K562 (cell line): Measurements from ENCODE around the gene ATP6V1G2. TPM values are rescaled to one million over a fixed set of nuclear protein-coding genes. Genes with fewer than 3 reads are reported as not detected.
A peak's percentile ranks its signal among the peaks of the same experiment; 100 is the strongest.

Experiments used
- ATAC-seq: fragments of 200-7000 bp; cut with Tn5 transposase; 3 replicates; pipeline ENCODE4 v1.9.1; 2020; ENCODE audit warnings: moderate library complexity
- BruUV-seq: library from RNA; stranded (reverse); fragments of 400-500 nt; replicated peaks from 2 replicates; lab custom pipeline; 2021; lab: Mats Ljungman, UMichigan
- CTCF ChIA-PET: fragments of 300-600 bp; formaldehyde crosslinking; extraction: SDS; loops from one replicate; lab custom pipeline; 2021; ENCODE audit warnings: low intra/inter-chr PET ratio; lab: Yijun Ruan, JAX
- POLR2A ChIA-PET: fragments of 300-600, 350-650 bp; sonication (Branson Sonifier 250); formaldehyde crosslinking; extraction: SDS; loops from one replicate; lab custom pipeline; 2021; ENCODE audit warnings: antibody characterized with exemption, inconsistent platforms; lab: Yijun Ruan, JAX
- DNase-seq, 4 experiments: peaks; one replicate each; pipeline versions ENCODE4 v3.0.0 to v3.0.0-alpha.2; 2011 to 2018; ENCODE audit warnings: low spot score in 3 of 4, mixed read lengths in 3 of 4; ENCODE audit errors: extremely low read depth in 1 of 4
- FAIRE-seq: peaks from 2 replicates; lab custom pipeline; 2011; peaks lifted over from hg19 to GRCh38; lab: Jason Lieb, UNC
- H2AFZ ChIP-seq: 2 replicates; pipeline ENCODE4 v1.6.0; 2011; ENCODE audit warnings: low read depth, low read length, control low read depth, inconsistent platforms
- H3K27ac ChIP-seq: fragments of 200-600 bp; 3 replicates; pipeline ENCODE4 v1.8.0; 2011; ENCODE audit warnings: low read depth, mild to moderate bottlenecking, control low read depth, inconsistent platforms, low read length, moderate library complexity, mixed read lengths; ENCODE audit errors: extremely low read depth
- H3K27me3 ChIP-seq, 2 experiments: fragments of 300-600 bp in 1 of 2; 2 replicates in 1 of 2; 3 replicates in 1 of 2; pipeline versions ENCODE4 v1.6.0 to v1.8.0; 2011; ENCODE audit warnings: inconsistent platforms in 2 of 2, low read length in 2 of 2, mild to moderate bottlenecking in 1 of 2, mixed read lengths in 1 of 2, moderate library complexity in 1 of 2; ENCODE audit not compliant: control insufficient read depth in 2 of 2, insufficient read depth in 2 of 2
- H3K36me3 ChIP-seq: fragments of 300-600 bp; 3 replicates; pipeline ENCODE4 v1.8.0; 2011; ENCODE audit warnings: mild to moderate bottlenecking, low read length, inconsistent platforms; ENCODE audit not compliant: control insufficient read depth, insufficient read depth
- H3K4me1 ChIP-seq, 2 experiments: fragments of 200-600 bp in 1 of 2; replicated peaks in 1 of 2; 2 replicates in 1 of 2; 3 replicates in 1 of 2; pipeline versions ENCODE4 v1.5.1 to v1.8.0; 2011; ENCODE audit warnings: inconsistent platforms in 2 of 2, low read length in 2 of 2, mild to moderate bottlenecking in 1 of 2, mixed read lengths in 1 of 2, moderate library complexity in 1 of 2; ENCODE audit not compliant: control insufficient read depth in 2 of 2, insufficient read depth in 2 of 2
- H3K4me2 ChIP-seq: 2 replicates; pipeline ENCODE4 v1.6.1; 2011; ENCODE audit warnings: low read length, control low read depth, inconsistent platforms, mixed read lengths; ENCODE audit not compliant: insufficient read depth
- H3K4me3 ChIP-seq: fragments of 200-600 bp; sonication (generic), shearing (Covaris generic); 2 replicates; pipeline ENCODE4 v1.5.1; 2016; ENCODE audit warnings: control low read depth, inconsistent platforms
- H3K79me2 ChIP-seq: fragments of 200-600 bp; 3 replicates; pipeline ENCODE4 v1.8.0; 2011; ENCODE audit warnings: low read length, inconsistent platforms; ENCODE audit not compliant: control insufficient read depth, insufficient read depth
- H3K9ac ChIP-seq, 2 experiments: 2 replicates each; pipeline versions ENCODE4 v1.6.0 to v1.6.1; 2011; ENCODE audit warnings: low read depth in 2 of 2, low read length in 2 of 2, control low read depth in 1 of 2, inconsistent platforms in 1 of 2, mild to moderate bottlenecking in 1 of 2, mixed read lengths in 1 of 2; ENCODE audit not compliant: insufficient read depth in 1 of 2
- H3K9me1 ChIP-seq: one replicate; pipeline ENCODE4 v1.6.0; 2011; ENCODE audit warnings: inconsistent platforms, mild to moderate bottlenecking, low read length, moderate library complexity; ENCODE audit not compliant: control insufficient read depth, insufficient read depth
- H3K9me3 ChIP-seq: replicated peaks from 2 replicates; pipeline ENCODE4 v1.5.1; 2011; ENCODE audit warnings: low read depth, low read length, inconsistent platforms; ENCODE audit not compliant: control insufficient read depth, insufficient read depth
- H4K20me1 ChIP-seq: replicated peaks from 2 replicates; pipeline ENCODE4 v1.6.1; 2011; ENCODE audit warnings: low read length, inconsistent platforms, mixed read lengths; ENCODE audit not compliant: control insufficient read depth, insufficient read depth
- CREB3 ChIP-seq: fragments of 450-650 bp; conservative IDR thresholded peaks from 2 replicates; pipeline ENCODE4 v1.6.1; 2016; ENCODE audit warnings: missing genetic modification characterization, low read depth, mild to moderate bottlenecking, missing compliant biosample characterization, moderate library complexity
- ELF4 ChIP-seq: fragments of 450-650 bp; formaldehyde crosslinking; IDR thresholded peaks from 2 replicates; pipeline ENCODE4 v1.4.0; 2022; ENCODE audit warnings: missing genetic modification characterization
- FOXA1 ChIP-seq: fragments of 450-650 bp; IDR thresholded peaks from 2 replicates; pipeline ENCODE4 v1.6.1; 2016; ENCODE audit warnings: mild to moderate bottlenecking, borderline replicate concordance
- HNRNPLL ChIP-seq: fragments of 200-400 bp; formaldehyde crosslinking; IDR thresholded peaks from 2 replicates; pipeline ENCODE4 v1.6.1; 2017; ENCODE audit warnings: low read length, low read depth, mild to moderate bottlenecking; ENCODE audit not compliant: poor library complexity, severe bottlenecking
- MEIS2 ChIP-seq: fragments of 450-650 bp; IDR thresholded peaks from 2 replicates; pipeline ENCODE4 v1.6.1; 2014; ENCODE audit warnings: mild to moderate bottlenecking; ENCODE audit not compliant: partially characterized antibody
- NBN ChIP-seq: fragments of 450-650 bp; IDR thresholded peaks from 2 replicates; pipeline ENCODE4 v1.6.1; 2016; ENCODE audit warnings: low read depth, mild to moderate bottlenecking
- RNF2 ChIP-seq: sonication (generic); IDR thresholded peaks from 2 replicates; pipeline ENCODE4 v1.6.1; 2016
- SAFB ChIP-seq: fragments of 200-400 bp; formaldehyde crosslinking; IDR thresholded peaks from 2 replicates; pipeline ENCODE4 v1.6.1; 2017; ENCODE audit warnings: low read depth, low read length, borderline replicate concordance
- SMARCA4 ChIP-seq: fragments of 450-650 bp; IDR thresholded peaks from 2 replicates; pipeline ENCODE4 v1.6.1; 2016
- THRB ChIP-seq: fragments of 450-650 bp; formaldehyde crosslinking; conservative IDR thresholded peaks from 2 replicates; pipeline ENCODE4 v1.4.0; 2022; ENCODE audit warnings: mild to moderate bottlenecking, missing genetic modification characterization
- YY1 ChIP-seq, 3 experiments: IDR thresholded peaks; 2 replicates each; pipeline ENCODE4 v1.6.1; 2011; ENCODE audit warnings: low read length in 2 of 3, mild to moderate bottlenecking in 2 of 3, moderate library complexity in 2 of 3, borderline replicate concordance in 1 of 3, control low read depth in 1 of 3, low read depth in 1 of 3; ENCODE audit not compliant: insufficient read depth in 3 of 3, insufficient replicate concordance in 2 of 3, control insufficient read depth in 1 of 3, insufficient read length in 1 of 3; ENCODE audit errors: extremely low read depth in 1 of 3
- ZNF165 ChIP-seq: fragments of 250-450 bp; sonication (Bioruptor Pico); IDR thresholded peaks from 2 replicates; pipeline ENCODE4 v1.4.0; 2020; ENCODE audit warnings: borderline replicate concordance
- WGBS: fragments of 100-300 bp; shearing (Covaris generic); methylation state at CpG from one replicate; pipeline ENCODE4 v1.1.6; 2016; ENCODE audit warnings: low coverage, mixed read lengths; ENCODE audit not compliant: insufficient coverage; ENCODE audit errors: missing lambda C conversion rate; 5-methylcytosine and 5-hydroxymethylcytosine counted together
- in situ Hi-C: fragments of 300-500 bp; cut with MboI; formaldehyde crosslinking; loops from 4 replicates; pipeline ENCODE4 v1.15.0; 2018; ENCODE audit warnings: inconsistent platforms, mixed read lengths
- intact Hi-C: fragments of 100-400 bp; cut with micrococcal nuclease; formaldehyde crosslinking; loops from 2 replicates; pipeline ENCODE4 v1.14.2; 2022
- polyA plus RNA-seq, 8 experiments: library from polyadenylated mRNA; depleted of rRNA in 4 of 8; stranded (reverse) in 5 of 8; unstranded in 3 of 8; fragments of >200 nt; fragmentation: Nextera tagmentation in 2 of 8; fragmentation: Illumina TruSeq in 1 of 8; extraction: Ambion mirVana in 2 of 8; extraction: Trizol in 1 of 8; gene quantifications; 2 replicates each; pipeline versions ENCODE4 v1.2.1 to v1.2.3, GENCODE V29; 2011 to 2014; ENCODE audit warnings: inconsistent platforms in 1 of 8, missing spikeins in 1 of 8
- total RNA-seq, 7 experiments: library from RNA; depleted of rRNA in 6 of 7; stranded (reverse); fragments of >200 nt in 6 of 7; fragmentation: Illumina TruSeq in 2 of 7; extraction: Trizol in 2 of 7; gene quantifications; 2 replicates each; pipeline versions ENCODE4 v1.2.1 to v1.2.3, GENCODE V29; 2011 to 2021; ENCODE audit warnings: low replicate concordance in 1 of 7

The ATP6V1G2 gene
- total and polyA plus RNA-seq, 9 of the 15 experiments (the other 6 are each of a cell fraction or from before 2014, with no cell fraction given) = 0.14 to 1.5 (median 0.33) TPM

- H3K9me3 ChIP-seq = no peaks in the 10 kb centered on the region
- H3K9ac ChIP-seq = peak overlapping the region in 1 of 2 experiments; percentile 33; a peak in 2 of 4 replicates
- intact Hi-C loops = loop anchor here (10.0 kb wide), 1 partner anchor 230 kb away; the partner anchor contains the start of gene VWA7
- ATAC-seq = no peak
- H3K27me3 ChIP-seq = no peaks in the 10 kb centered on the region
- H3K4me3 ChIP-seq = no peak overlapping the region
- in situ Hi-C loops = loop anchor here (5.0 to 25.0 kb wide), 3 partner anchors 52 to 1417 kb away; partner anchors contain the start of genes BRD2, C6orf47, GPANK1 and HLA-DMA
- no peak overlapping the region for H2AFZ ChIP-seq
- FAIRE-seq = no peak
- peaks cover 7% of the 10 kb centered on the region for H4K20me1 ChIP-seq
- H3K9me1 ChIP-seq = peaks cover under 1% of the 10 kb centered on the region
- H3K27ac ChIP-seq = no peak overlapping the region
- ChIA-PET POLR2A (interaction anchor here (0.7 to 1.2 kb wide), 3 partner anchors 44 to 76 kb away, joined by 3 read pairs; no protein-coding TSS in a partner anchor), CTCF (no interaction called here)
- no TSS peak for BruUV-seq
- H3K4me2 ChIP-seq = no peak overlapping the region
- H3K4me1 ChIP-seq = peaks cover 10 to 13% of the 10 kb centered on the region in 2 experiments; a peak in 4 of 5 replicates
- H3K36me3 ChIP-seq = peaks cover 28% of the 10 kb centered on the region
- TF ChIP-seq ELF4 (CRISPR knock-in tag) (no peak), NBN (no peak), RNF2 (no peak)
- TF ChIP-seq, all 486 proteins: peak for 0
- DNase-seq = no peak
- WGBS = 38% methylated on average over 7 of the region's 7 CpGs
- H3K79me2 ChIP-seq = peaks cover 54% of the 10 kb centered on the region
Measured at GRCh38 chr6:31545291-31545690, 1.1 kb downstream of the ATP6V1G2 start.

GRCh38 chr6:31544676-31545075 lies 1.7 kb downstream of the ATP6V1G2 start:
- DNase-seq (no peak), FAIRE-seq (no peak), ATAC-seq (no peak)
- Histone ChIP-seq H3K9me3 (no peaks in the 10 kb centered on the region), H3K9ac (no peak overlapping the region), H3K4me2 (no peak overlapping the region), H2AFZ (no peak overlapping the region), H3K4me3 (no peak overlapping the region), H3K27ac (no peak overlapping the region), H4K20me1 (peaks cover 14% of the 10 kb centered on the region), H3K27me3 (no peaks in the 10 kb centered on the region), H3K36me3 (peaks cover 30% of the 10 kb centered on the region), H3K4me1 (peaks cover 16 to 19% of the 10 kb centered on the region in 2 experiments), H3K79me2 (peaks cover 59% of the 10 kb centered on the region), H3K9me1 (peaks cover 7% of the 10 kb centered on the region)
- in situ Hi-C loops = loop anchor here (5.0 to 25.0 kb wide), 3 partner anchors 53 to 1418 kb away; partner anchors contain the start of genes BRD2, C6orf47, GPANK1 and HLA-DMA
- intact Hi-C loops = loop anchor here (5.0 to 10.0 kb wide), 2 partner anchors 147 to 230 kb away; partner anchors contain the start of gene VWA7
- ChIA-PET CTCF (interaction anchor here (0.9 kb wide), 1 partner anchor 54 kb away, joined by 3 read pairs; no protein-coding TSS in a partner anchor), POLR2A (interaction anchor here (0.7 to 1.2 kb wide), 4 partner anchors 11 to 77 kb away, joined by 3 read pairs; no protein-coding TSS in a partner anchor)
- 8% methylated on average over 2 of the region's 2 CpGs for WGBS
- BruUV-seq = no TSS peak
- TF ChIP-seq HNRNPLL = no peak
- TF ChIP-seq THRB (CRISPR knock-in tag) = no peak
- TF ChIP-seq ZNF165 (CRISPR knock-in tag) = no peak
- TF ChIP-seq MEIS2 = no peak
- no peak for TF ChIP-seq CREB3 (tag)
- no peak for TF ChIP-seq SAFB
- no peak for TF ChIP-seq SMARCA4
- TF ChIP-seq YY1 (IDR thresholded peaks at IDR 0.05; ENCODE audit: borderline replicate concordance in 1 of 3, control insufficient read depth in 1 of 3, extremely low read depth in 1 of 3, insufficient read depth in 3 of 3, insufficient read length in 1 of 3, insufficient replicate concordance in 2 of 3, low read depth in 1 of 3, low read length in 2 of 3) = no peak
- TF ChIP-seq FOXA1 = no peak
